B cell (primary cell): Measurements from ENCODE around the gene SLC25A21.
"Not testable (repeated sequence)": the region's sequence is repeated elsewhere in the genome, so short reads cannot be mapped to it uniquely, and the experiment has no call there.

Source experiments
- CTCF ChIP-seq: fragments of 200-600 bp; IDR thresholded peaks from one replicate; pipeline ENCODE4 v1.8.0; 2022; ENCODE audit warnings: antibody characterized with exemption, mild to moderate bottlenecking
- EZH2 ChIP-seq: IDR thresholded peaks from 2 replicates; pipeline ENCODE4 v1.6.1; 2012; ENCODE audit warnings: borderline replicate concordance, low read depth, mild to moderate bottlenecking, moderate library complexity, low read length; ENCODE audit not compliant: insufficient read depth, poor library complexity, severe bottlenecking

- TF ChIP-seq CTCF, EZH2: not testable (repeated sequence)
Measured at GRCh38 chr14:37074320-37074719, 98.1 kb downstream of the SLC25A21 start.
